Measurements from ENCODE around the gene GM2A.
"Not testable (repeated sequence)": the region's sequence is repeated elsewhere in the genome, so short reads cannot be mapped to it uniquely, and the experiment has no call there.

Gene GM2A

GRCh38 chr5:151230048-151230680 is 22.8 kb upstream of the GM2A start:
- DNase-seq, result no peak

GRCh38 chr5:151231359-151231758 is 21.6 kb upstream of the GM2A start:
- DNase-seq, result no peak

- no peak for DNase-seq
Observed at GRCh38 chr5:151233616-151234085, 19.3 kb upstream of the GM2A start.

- no peak for DNase-seq
Observed at GRCh38 chr5:151234476-151235238, 18.3 kb upstream of the GM2A start.

GRCh38 chr5:151235239-151235571 is 17.8 kb upstream of the GM2A start:
- DNase-seq, result not testable (repeated sequence)

GRCh38 chr5:151236888-151237287 is 16.1 kb upstream of the GM2A start:
- DNase-seq, result no peak

GRCh38 chr5:151237685-151238084 is 15.3 kb upstream of the GM2A start:
- no peak for DNase-seq

GRCh38 chr5:151238303-151238741 is 14.7 kb upstream of the GM2A start:
- DNase-seq, result no peak

- peak; percentile 55 to 66 for DNase-seq
Observed at GRCh38 chr5:151239237-151239861, 13.6 kb upstream of the GM2A start.

GRCh38 chr5:151240268-151240835 is 12.6 kb upstream of the GM2A start:
- not testable (repeated sequence) for DNase-seq

GRCh38 chr5:151240924-151241635 is 11.9 kb upstream of the GM2A start:
- no peak for DNase-seq

GRCh38 chr5:151243127-151243526 is 9.9 kb upstream of the GM2A start:
- DNase-seq, result no peak

GRCh38 chr5:151243564-151243963 is 9.4 kb upstream of the GM2A start:
- DNase-seq, result no peak

- no peak for DNase-seq
Observed at GRCh38 chr5:151244206-151244605, 8.8 kb upstream of the GM2A start.

GRCh38 chr5:151245680-151246219 is 7.2 kb upstream of the GM2A start:
- no peak for DNase-seq

GRCh38 chr5:151248651-151249050 is 4.3 kb upstream of the GM2A start:
- no peak for DNase-seq

GRCh38 chr5:151249281-151249680 is 3.7 kb upstream of the GM2A start:
- no peak for DNase-seq

- no peak for DNase-seq
Observed at GRCh38 chr5:151250346-151251000, 2.5 kb upstream of the GM2A start.

- peak; percentile 46 to 72 for DNase-seq
Observed at GRCh38 chr5:151251001-151251551, 1.9 kb upstream of the GM2A start.

GRCh38 chr5:151251621-151252020 is 1.4 kb upstream of the GM2A start:
- no peak for DNase-seq

GRCh38 chr5:151253605-151253950 is 593 bp downstream of the GM2A start:
- DNase-seq, result no peak

- DNase-seq, result peak; percentile 19 to 20
Observed at GRCh38 chr5:151254556-151254955, 1.6 kb downstream of the GM2A start.

All from AML-193 (cell line).